Activated gamma-delta T cell (primary cell): Measurements from ENCODE around the gene GATD1.
"Not testable (repeated sequence)": the region's sequence is repeated elsewhere in the genome, so short reads cannot be mapped to it uniquely, and the experiment has no call there.

ENCODE experiments used
- DNase-seq: peaks from one replicate; lab custom pipeline; 2025; lab: John Stamatoyannopoulos, UW

Gene GATD1

GRCh38 chr11:763549-764321 lies 13.6 kb downstream of the GATD1 start:
- DNase-seq = no peak

GRCh38 chr11:763073-763463 lies 14.2 kb downstream of the GATD1 start:
- DNase-seq = no peak

- DNase-seq = no peak
These were observed 14.7 kb downstream of the GATD1 start for GRCh38 chr11:762421-763072.

GRCh38 chr11:761526-762108 lies 15.7 kb downstream of the GATD1 start:
- DNase-seq = no peak

- no peak for DNase-seq
These were observed 17.1 kb downstream of the GATD1 start for GRCh38 chr11:760236-760635.

- DNase-seq = no peak
These were observed 27.6 kb downstream of the GATD1 start for GRCh38 chr11:749731-750130.

GRCh38 chr11:748007-748359 lies 29.3 kb downstream of the GATD1 start:
- DNase-seq = no peak

- DNase-seq = peak; percentile 75
These were observed 29.9 kb downstream of the GATD1 start, which contains the start of gene TALDO1 for GRCh38 chr11:747158-748006. Gene TALDO1, plus strand, starts transcription at chr11:747464. Its CDS starts 18 bp downstream, at chr11:747482.

- DNase-seq = no peak
These were observed 30.8 kb downstream of the GATD1 start for GRCh38 chr11:746289-747157.

- no peak for DNase-seq
These were observed 31.9 kb downstream of the GATD1 start for GRCh38 chr11:745428-745827.

- no peak for DNase-seq
These were observed 34.6 kb downstream of the GATD1 start for GRCh38 chr11:742571-743201.

- no peak for DNase-seq
These were observed 35.1 kb downstream of the GATD1 start for GRCh38 chr11:742156-742546.

- DNase-seq = not testable (repeated sequence)
These were observed 39.4 kb downstream of the GATD1 start for GRCh38 chr11:737899-738298.

GRCh38 chr11:737366-737765 lies 39.9 kb downstream of the GATD1 start:
- DNase-seq = no peak

GRCh38 chr11:734541-734940 lies 42.7 kb downstream of the GATD1 start:
- DNase-seq = not testable (repeated sequence)

- DNase-seq = no peak
These were observed 44.2 kb downstream of the GATD1 start for GRCh38 chr11:733072-733471.

GRCh38 chr11:729492-730074 lies 47.7 kb downstream of the GATD1 start:
- no peak for DNase-seq

- no peak for DNase-seq
These were observed 48.3 kb downstream of the GATD1 start for GRCh38 chr11:728901-729491.

GRCh38 chr11:727859-728748 lies 49.2 kb downstream of the GATD1 start:
- DNase-seq = peak; percentile 51
